GM18498 (cell line): ENCODE measurements around the gene JADE2.
"Not testable (repeated sequence)": the region's sequence is repeated elsewhere in the genome, so short reads cannot be mapped to it uniquely, and the experiment has no call there.

Experiments
- ATAC-seq: cut with Tn5 transposase; IDR thresholded peaks from one replicate; pipeline ENCODE4 v1.9.1; 2021; ENCODE audit warnings: mild to moderate bottlenecking, moderate library complexity; ENCODE audit not compliant: unreplicated experiment

The JADE2 gene

GRCh38 chr5:134524826-134525682 lies at the start of gene JADE2:
TSS of gene JADE2 (plus strand) at chr5:134525670. CDS start at chr5:134535858, 10,188 bp downstream.
- ATAC-seq, result peak; percentile 38

GRCh38 chr5:134477462-134478245 lies 47.8 kb upstream of the JADE2 start:
- ATAC-seq, result no peak

GRCh38 chr5:134479839-134480238 lies 45.6 kb upstream of the JADE2 start:
- ATAC-seq, result no peak

GRCh38 chr5:134489227-134489944 lies 36.1 kb upstream of the JADE2 start:
- no peak for ATAC-seq

GRCh38 chr5:134490255-134490924 lies 35.1 kb upstream of the JADE2 start:
- no peak for ATAC-seq

- no peak for ATAC-seq
Measured at GRCh38 chr5:134490925-134491271, 34.6 kb upstream of the JADE2 start.

GRCh38 chr5:134491841-134492442 lies 33.5 kb upstream of the JADE2 start:
- ATAC-seq, result no peak

GRCh38 chr5:134492568-134492967 lies 32.9 kb upstream of the JADE2 start:
- no peak for ATAC-seq

GRCh38 chr5:134493461-134494055 lies 31.9 kb upstream of the JADE2 start:
- ATAC-seq, result no peak

GRCh38 chr5:134494780-134495179 lies 30.7 kb upstream of the JADE2 start:
- no peak for ATAC-seq

- not testable (repeated sequence) for ATAC-seq
Measured at GRCh38 chr5:134499905-134500304, 25.6 kb upstream of the JADE2 start.

GRCh38 chr5:134500699-134501430 lies 24.6 kb upstream of the JADE2 start:
- no peak for ATAC-seq

- ATAC-seq, result no peak
Measured at GRCh38 chr5:134502259-134502658, 23.2 kb upstream of the JADE2 start.

GRCh38 chr5:134503088-134503936 lies 22.2 kb upstream of the JADE2 start:
- ATAC-seq, result peak; percentile 78

GRCh38 chr5:134503937-134504437 lies 21.5 kb upstream of the JADE2 start:
- no peak for ATAC-seq

GRCh38 chr5:134504629-134505300 lies 20.7 kb upstream of the JADE2 start:
- no peak for ATAC-seq
